ENCODE results near the gene ANKRD16. TPM values are rescaled to one million over a fixed set of nuclear protein-coding genes. Genes with fewer than 3 reads are reported as not detected.

ANKRD16 gene
- total and polyA plus RNA-seq, 2 of the 13 experiments (the other 11 are each of a cell fraction or from before 2014, with no cell fraction given): 8.0 to 11.4 TPM

DNA sequence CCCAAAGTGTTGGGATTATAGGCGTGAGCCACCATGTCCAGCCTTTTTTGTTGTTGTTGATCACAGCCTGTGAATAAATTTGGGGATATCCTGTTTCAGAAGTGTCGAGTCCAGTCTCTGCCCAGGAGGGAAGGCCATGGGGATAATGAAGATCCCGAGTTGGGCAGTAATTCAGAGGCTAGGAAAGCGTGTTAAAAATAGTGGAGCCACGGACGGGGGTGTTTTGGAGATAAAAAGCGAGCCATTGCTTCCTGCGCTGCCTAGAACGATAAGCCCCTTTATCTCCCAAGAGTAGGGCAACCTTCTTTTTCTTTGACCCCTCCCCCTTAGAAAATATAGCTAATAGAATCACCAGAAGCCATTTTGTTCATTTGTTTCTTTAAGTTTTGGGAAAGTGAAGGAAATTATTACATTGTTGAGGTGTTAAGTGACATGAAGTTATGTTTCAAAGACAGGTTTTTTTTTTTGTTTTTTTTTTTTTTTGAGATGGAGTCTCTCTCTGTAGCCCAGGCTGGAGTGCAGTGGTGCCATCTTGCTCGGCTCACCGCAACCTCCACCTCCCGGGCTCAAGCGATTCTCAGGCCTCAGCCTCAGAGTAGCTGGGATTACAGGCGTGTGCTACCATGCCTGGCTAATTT, 44.3 kb upstream of the ANKRD16 start:
- Histone ChIP-seq H3K79me2 (ENCODE audit: insufficient read depth, low read length) (no peaks in the 10 kb centered on the region), H3K36me3 (replicated peaks in 1 of 2; ENCODE audit: control insufficient read depth in 1 of 2, insufficient read depth in 2 of 2, low read length in 2 of 2) (peaks cover 10 to 66% of the 10 kb centered on the region in 2 experiments; a peak in 4 of 5 replicates), H3K4me3 (replicated peaks in 1 of 3; ENCODE audit: insufficient read depth in 1 of 3, low read depth in 2 of 3, low read length in 3 of 3) (no peak overlapping the region), H3K9me3 (ENCODE audit: low read length) (no peaks in the 10 kb centered on the region), H3K9ac (ENCODE audit: insufficient read depth, low read depth, low read length) (no peak overlapping the region), H3K4me2 (ENCODE audit: low read depth, low read length) (no peak overlapping the region), H4K20me1 (ENCODE audit: insufficient read depth, low read length) (no peaks in the 10 kb centered on the region), H3K27me3 (ENCODE audit: control insufficient read depth in 1 of 2, insufficient read depth in 2 of 2, low read length in 2 of 2) (no peaks in the 10 kb centered on the region), H2AFZ (ENCODE audit: low read length) (no peak overlapping the region), H3K4me1 (ENCODE audit: insufficient read depth, low read length) (no peaks in the 10 kb centered on the region), H3K27ac (ENCODE audit: extremely low read length, insufficient read depth, low read length) (no peak overlapping the region)
- TF ChIP-seq, protein P1, sequence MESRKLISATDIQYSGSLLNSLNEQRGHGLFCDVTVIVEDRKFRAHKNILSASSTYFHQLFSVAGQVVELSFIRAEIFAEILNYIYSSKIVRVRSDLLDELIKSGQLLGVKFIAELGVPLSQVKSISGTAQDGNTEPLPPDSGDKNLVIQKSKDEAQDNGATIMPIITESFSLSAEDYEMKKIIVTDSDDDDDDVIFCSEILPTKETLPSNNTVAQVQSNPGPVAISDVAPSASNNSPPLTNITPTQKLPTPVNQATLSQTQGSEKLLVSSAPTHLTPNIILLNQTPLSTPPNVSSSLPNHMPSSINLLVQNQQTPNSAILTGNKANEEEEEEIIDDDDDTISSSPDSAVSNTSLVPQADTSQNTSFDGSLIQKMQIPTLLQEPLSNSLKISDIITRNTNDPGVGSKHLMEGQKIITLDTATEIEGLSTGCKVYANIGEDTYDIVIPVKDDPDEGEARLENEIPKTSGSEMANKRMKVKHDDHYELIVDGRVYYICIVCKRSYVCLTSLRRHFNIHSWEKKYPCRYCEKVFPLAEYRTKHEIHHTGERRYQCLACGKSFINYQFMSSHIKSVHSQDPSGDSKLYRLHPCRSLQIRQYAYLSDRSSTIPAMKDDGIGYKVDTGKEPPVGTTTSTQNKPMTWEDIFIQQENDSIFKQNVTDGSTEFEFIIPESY (CRISPR knock-in tag; IDR thresholded peaks at IDR 0.05): no peak
- TF ChIP-seq ZNF441 (CRISPR knock-in tag; IDR thresholded peaks at IDR 0.05; ENCODE audit: borderline replicate concordance) (no peak), ZNF547 (CRISPR knock-in tag; IDR thresholded peaks at IDR 0.05) (no peak), PAF1 (CRISPR knock-in tag; IDR thresholded peaks at IDR 0.05) (no peak), HNRNPUL1 (IDR thresholded peaks at IDR 0.05; ENCODE audit: low read depth, low read length) (no peak), SOX13 (IDR thresholded peaks at IDR 0.05) (no peak), SOX13 (CRISPR knock-in tag; conservative IDR thresholded peaks at IDR 0.05 in 1 of 2, IDR thresholded peaks at IDR 0.05 in 1 of 2) (no peak)
- TF ChIP-seq, protein P2, sequence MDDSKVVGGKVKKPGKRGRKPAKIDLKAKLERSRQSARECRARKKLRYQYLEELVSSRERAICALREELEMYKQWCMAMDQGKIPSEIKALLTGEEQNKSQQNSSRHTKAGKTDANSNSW (CRISPR knock-in tag; IDR thresholded peaks at IDR 0.05; ENCODE audit: borderline replicate concordance): no peak
- ChIA-PET POLR2A (no interaction called here), CTCF (ENCODE audit: low intra/inter-chr PET ratio, low total read pairs) (no interaction called here)
- WGBS (ENCODE audit: low lambda C conversion rate): 93% methylated on average over 14 of the region's 14 CpGs
- ATAC-seq: no peak
- no peak for FAIRE-seq
- in situ Hi-C loops (cut with HindIII; ENCODE audit: extremely low pct_ligation_motif_present, low pct_unique_long_range_greater_than_20kb): no loop called here
- BruUV-seq (replicated peaks): no TSS peak
- intact Hi-C loops (cut with micrococcal nuclease; ENCODE audit: unreplicated experiment): no loop called here
- DNase-seq (ENCODE audit: low spot score): no peak
